Naive thymus-derived CD4-positive, alpha-beta T cell (primary cell): ENCODE data around the gene AXL. TPM values are rescaled to one million over a fixed set of nuclear protein-coding genes. Genes with fewer than 3 reads are reported as not detected.

ENCODE experiments used
- ATAC-seq: fragments of 150-1000 bp; cut with Tn5 transposase; 2 replicates; pipeline ENCODE4 v1.10.0; 2021; ENCODE audit warnings: mild to moderate bottlenecking, moderate library complexity
- CTCF ChIA-PET: fragments of 350-600 bp; sonication (Branson Sonifier 250); formaldehyde crosslinking; loops from one replicate; lab custom pipeline; 2021; ENCODE audit warnings: antibody characterized with exemption; lab: Charles Lee
- POLR2A ChIA-PET: fragments of 350-600 bp; sonication (Branson Sonifier 250); formaldehyde crosslinking; loops from one replicate; lab custom pipeline; 2021; ENCODE audit warnings: antibody characterized with exemption, inconsistent platforms; lab: Charles Lee
- DNase-seq, 9 donors: peaks; one replicate each; pipeline versions ENCODE4 v3.0.0 to v3.0.0-alpha.2; 2020 to 2022; ENCODE audit warnings: mixed read lengths in 1 of 9
- H3K27ac ChIP-seq: one replicate; pipeline ENCODE4 v1.7.0; 2013; ENCODE audit warnings: mild to moderate bottlenecking, low read depth, low read length, moderate library complexity
- H3K27me3 ChIP-seq, 2 donors: one replicate each; pipeline ENCODE4 v1.7.0; 2013; ENCODE audit warnings: low read length in 2 of 2, mild to moderate bottlenecking in 2 of 2, moderate library complexity in 2 of 2; ENCODE audit not compliant: control insufficient read depth in 2 of 2, insufficient read depth in 2 of 2
- H3K36me3 ChIP-seq, 3 experiments: 1 replicate in 2 of 3; 2 replicates in 1 of 3; pipeline ENCODE4 v1.7.0; 2013; ENCODE audit warnings: low read length in 3 of 3, mild to moderate bottlenecking in 3 of 3, moderate library complexity in 1 of 3; ENCODE audit not compliant: insufficient read depth in 3 of 3, control insufficient read depth in 2 of 3
- H3K4me1 ChIP-seq, 2 donors: one replicate each; pipeline ENCODE4 v1.7.0; 2013; ENCODE audit warnings: low read length in 2 of 2, mild to moderate bottlenecking in 2 of 2, moderate library complexity in 1 of 2; ENCODE audit not compliant: control insufficient read depth in 2 of 2, insufficient read depth in 2 of 2
- H3K4me3 ChIP-seq: 2 replicates; pipeline ENCODE4 v1.7.0; 2013; ENCODE audit warnings: mild to moderate bottlenecking, low read length
- H3K9me3 ChIP-seq, 3 experiments: 1 replicate in 2 of 3; 2 replicates in 1 of 3; pipeline ENCODE4 v1.7.0; 2013; ENCODE audit warnings: low read length in 3 of 3; ENCODE audit not compliant: control insufficient read depth in 2 of 3
- H3K27ac Mint-ChIP-seq, 9 donors: one replicate each; pipeline ENCODE4 v1.8.0; 2020 to 2022; ENCODE audit warnings: mixed read lengths in 9 of 9, mild to moderate bottlenecking in 8 of 9, moderate library complexity in 5 of 9, inconsistent platforms in 2 of 9
- H3K27me3 Mint-ChIP-seq, 5 donors: one replicate each; pipeline ENCODE4 v1.8.0; 2021 to 2022; ENCODE audit warnings: mixed read lengths in 5 of 5, mild to moderate bottlenecking in 1 of 5
- H3K36me3 Mint-ChIP-seq, 5 donors: one replicate each; pipeline ENCODE4 v1.8.0; 2020 to 2022; ENCODE audit warnings: mixed read lengths in 5 of 5, mild to moderate bottlenecking in 3 of 5, inconsistent platforms in 1 of 5
- H3K4me1 Mint-ChIP-seq, 7 donors: one replicate each; pipeline ENCODE4 v1.8.0; 2020 to 2022; ENCODE audit warnings: mixed read lengths in 7 of 7, mild to moderate bottlenecking in 3 of 7, inconsistent platforms in 1 of 7
- H3K4me3 Mint-ChIP-seq, 10 donors: one replicate each; pipeline ENCODE4 v1.8.0; 2020 to 2022; ENCODE audit warnings: mild to moderate bottlenecking in 10 of 10, mixed read lengths in 10 of 10, moderate library complexity in 6 of 10, inconsistent platforms in 2 of 10
- H3K9me3 Mint-ChIP-seq, 11 donors: one replicate each; pipeline ENCODE4 v1.8.0; 2020 to 2022; ENCODE audit warnings: mixed read lengths in 11 of 11, mild to moderate bottlenecking in 4 of 11, inconsistent platforms in 1 of 11, moderate library complexity in 1 of 11
- intact Hi-C, 2 donors: fragments of 100-400 bp; cut with micrococcal nuclease; formaldehyde crosslinking; loops; one replicate each; pipeline ENCODE4 v1.15.1; 2023
- polyA plus RNA-seq, 2 donors: library from polyadenylated mRNA; unstranded; fragments of 300-500 nt; fragmentation: Illumina TruSeq; gene quantifications; one replicate each; pipeline ENCODE4 v1.2.3, GENCODE V29; 2021
- total RNA-seq, 6 experiments: library from RNA in 5 of 6; stranded (reverse) in 5 of 6; gene quantifications; 1 replicate in 5 of 6; 2 replicates in 1 of 6; pipeline ENCODE4 v1.2.3 and lab custom pipeline; 2021 to 2026

The AXL gene
- total and polyA plus RNA-seq, 7 experiments from 2014 or later = 0.12 to 0.54 (median 0.24) TPM; not detected in 1

DNA sequence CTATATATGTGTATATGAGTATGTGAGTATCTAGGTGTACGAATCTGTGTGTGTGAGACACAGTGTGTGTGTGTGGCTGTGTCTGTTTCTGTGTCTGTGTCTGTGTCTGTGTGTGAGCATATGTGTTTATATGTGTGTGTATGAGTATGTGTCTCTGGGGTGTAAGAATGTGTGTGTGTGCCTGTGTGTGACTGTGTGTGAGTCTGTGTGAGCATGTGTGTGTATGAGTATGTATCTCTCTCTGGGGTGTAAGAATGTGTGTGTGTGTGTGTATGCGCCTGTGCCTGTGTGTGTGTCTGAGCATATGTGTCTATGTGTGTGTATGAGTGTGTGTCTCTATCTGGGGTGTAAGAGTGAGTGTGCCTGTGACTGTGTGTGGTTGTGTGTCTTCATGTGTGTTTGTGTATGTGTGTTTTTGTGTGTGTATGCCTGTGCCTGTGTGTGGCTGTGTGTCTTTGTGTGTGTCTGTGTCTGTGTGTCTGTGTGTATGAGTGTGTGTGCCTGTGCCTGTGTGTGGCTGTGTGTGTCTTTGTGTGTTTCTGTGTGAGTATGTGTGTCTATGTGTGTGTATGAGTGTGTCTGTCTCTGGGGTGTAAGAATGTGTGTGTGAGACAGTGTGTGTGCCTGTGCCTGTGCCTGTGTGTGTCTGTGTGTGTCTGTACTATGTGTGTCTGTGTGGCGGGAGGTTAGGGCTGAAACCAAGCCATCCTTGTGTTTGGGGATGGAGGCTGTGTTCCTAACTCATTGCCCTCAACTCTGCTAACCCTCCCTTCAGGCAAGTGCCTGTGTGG lies 11.2 kb downstream of the AXL start:
- POLR2A ChIA-PET = interaction anchor here (0.6 kb wide), 1 partner anchor 9 kb away, joined by 3 read pairs; no protein-coding TSS in a partner anchor

DNA sequence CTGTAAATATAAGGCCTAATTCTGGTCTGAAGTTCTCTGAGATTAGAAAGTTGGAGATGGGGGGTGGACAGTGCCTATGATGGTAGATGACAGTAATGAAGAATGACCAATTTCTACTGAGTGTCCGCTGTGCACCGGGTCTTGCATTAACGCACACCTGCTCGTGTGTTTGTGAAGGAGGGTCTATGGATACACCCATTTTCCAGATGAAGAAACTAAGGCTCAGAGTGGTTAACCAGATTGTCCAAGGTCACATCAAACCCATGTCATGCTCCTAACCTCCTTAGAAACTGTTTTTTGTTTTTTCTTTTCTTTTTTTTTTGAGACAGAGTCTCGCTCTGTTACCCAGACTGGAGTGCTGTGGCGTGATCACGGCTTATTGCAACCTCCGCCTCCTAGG lies 13.7 kb downstream of the AXL start:
- ATAC-seq (no peak), DNase-seq (no peak)
- Histone ChIP-seq H3K4me1 (no peaks in the 10 kb centered on the region), H3K27ac (no peak overlapping the region), H3K36me3 (no peaks in the 10 kb centered on the region), H3K27me3 (no peaks in the 10 kb centered on the region), H3K9me3 (no peaks in the 10 kb centered on the region), H3K4me3 (no peak overlapping the region)
- Mint-ChIP-seq H3K4me3 (no peak overlapping the region), H3K36me3 (no peaks in the 10 kb centered on the region), H3K4me1 (no peaks in the 10 kb centered on the region), H3K27me3 (peaks cover 0 to 3% (median 0%) of the 10 kb centered on the region in 5 donors), H3K27ac (no peak overlapping the region), H3K9me3 (peaks cover 0 to 1% (median 0%) of the 10 kb centered on the region in 11 donors)
- POLR2A ChIA-PET = no interaction called here
- intact Hi-C loops = no loop called here
- CTCF ChIA-PET = no interaction called here

More for the DNA sequence above, 11.2 kb downstream of the AXL start:
- Histone ChIP-seq H3K4me3 (no peak overlapping the region), H3K27me3 (no peaks in the 10 kb centered on the region), H3K9me3 (no peaks in the 10 kb centered on the region), H3K27ac (no peak overlapping the region), H3K4me1 (peaks cover 7 to 11% of the 10 kb centered on the region in 2 donors), H3K36me3 (no peaks in the 10 kb centered on the region)
- DNase-seq = no peak
- CTCF ChIA-PET = no interaction called here
- intact Hi-C loops = no loop called here
- peaks cover 0 to 2% (median 0%) of the 10 kb centered on the region in 11 donors for H3K9me3 Mint-ChIP-seq
- ATAC-seq = no peak
- H3K27me3 Mint-ChIP-seq = peaks cover 0 to 5% (median 3%) of the 10 kb centered on the region in 5 donors
- peaks cover 0 to 2% (median 0%) of the 10 kb centered on the region in 5 donors for H3K36me3 Mint-ChIP-seq
- H3K27ac Mint-ChIP-seq = no peak overlapping the region
- H3K4me1 Mint-ChIP-seq = peaks cover 5 to 17% (median 16%) of the 10 kb centered on the region in 7 donors
- H3K4me3 Mint-ChIP-seq = no peak overlapping the region

DNA sequence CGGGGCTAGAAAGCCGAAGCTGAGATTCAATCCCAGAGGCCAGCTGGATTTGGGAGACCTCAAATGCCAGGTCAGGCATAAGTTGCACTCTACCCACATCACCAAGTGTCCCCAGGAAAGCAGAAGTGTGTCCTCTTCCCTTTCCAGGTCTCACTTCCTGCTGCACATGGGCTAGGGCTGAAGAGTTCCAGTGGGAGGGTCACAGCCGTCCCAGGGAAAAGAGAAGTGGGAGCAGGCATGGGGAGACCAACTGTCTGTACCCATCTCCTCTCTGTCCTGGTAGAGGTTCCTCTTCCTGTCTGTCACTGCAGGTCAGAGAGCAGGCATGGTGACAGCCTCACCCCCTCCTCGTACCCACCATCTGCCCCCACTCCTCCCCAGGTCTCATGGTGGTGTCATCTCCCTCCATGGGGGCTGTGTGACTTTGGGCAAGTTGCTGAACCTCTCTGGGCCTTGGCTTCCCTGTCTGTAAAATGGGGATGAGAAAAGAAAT lies 14.8 kb downstream of the AXL start:
- Mint-ChIP-seq H3K4me1 (peaks cover 0 to 4% (median 0%) of the 10 kb centered on the region in 7 donors), H3K4me3 (no peak overlapping the region), H3K27me3 (no peaks in the 10 kb centered on the region), H3K36me3 (no peaks in the 10 kb centered on the region), H3K27ac (peak overlapping the region in 1 of 9 donors; percentile 82), H3K9me3 (peaks cover 0 to 1% (median 0%) of the 10 kb centered on the region in 11 donors)
- POLR2A ChIA-PET = interaction anchor here (0.6 kb wide), 1 partner anchor 13 kb away, joined by 3 read pairs; no protein-coding TSS in a partner anchor
- DNase-seq (no peak), ATAC-seq (peak; percentile 72)
- intact Hi-C loops = no loop called here
- no peaks in the 10 kb centered on the region for H3K4me1 ChIP-seq
- no peaks in the 10 kb centered on the region for H3K36me3 ChIP-seq
- CTCF ChIA-PET = no interaction called here
- no peak overlapping the region for H3K27ac ChIP-seq
- H3K27me3 ChIP-seq = no peaks in the 10 kb centered on the region
- no peak overlapping the region for H3K4me3 ChIP-seq
- H3K9me3 ChIP-seq = no peaks in the 10 kb centered on the region

GRCh38 chr19:41234512-41235168 lies 15.6 kb downstream of the AXL start:
- H3K27ac ChIP-seq = no peak overlapping the region
- H3K27me3 ChIP-seq = no peaks in the 10 kb centered on the region
- H3K4me1 Mint-ChIP-seq = peaks cover 0 to 4% (median 0%) of the 10 kb centered on the region in 7 donors
- ATAC-seq (no peak), DNase-seq (no peak)
- H3K4me3 ChIP-seq = no peak overlapping the region
- POLR2A ChIA-PET = no interaction called here
- H3K4me1 ChIP-seq = no peaks in the 10 kb centered on the region
- intact Hi-C loops = no loop called here
- peak overlapping the region in 1 of 9 donors; percentile 82 for H3K27ac Mint-ChIP-seq
- no peak overlapping the region for H3K4me3 Mint-ChIP-seq
- no peaks in the 10 kb centered on the region for H3K36me3 Mint-ChIP-seq
- CTCF ChIA-PET = no interaction called here
- no peaks in the 10 kb centered on the region for H3K36me3 ChIP-seq
- no peaks in the 10 kb centered on the region for H3K9me3 ChIP-seq
- peaks cover 0 to 4% (median 0%) of the 10 kb centered on the region in 5 donors for H3K27me3 Mint-ChIP-seq
- peaks cover 0 to 1% (median 0%) of the 10 kb centered on the region in 11 donors for H3K9me3 Mint-ChIP-seq

GRCh38 chr19:41235480-41235879 lies 16.5 kb downstream of the AXL start:
- Histone ChIP-seq H3K9me3 (no peaks in the 10 kb centered on the region), H3K27ac (no peak overlapping the region), H3K36me3 (no peaks in the 10 kb centered on the region), H3K4me3 (no peak overlapping the region), H3K4me1 (no peaks in the 10 kb centered on the region), H3K27me3 (no peaks in the 10 kb centered on the region)
- H3K27me3 Mint-ChIP-seq = peaks cover 0 to 6% (median 0%) of the 10 kb centered on the region in 5 donors
- ATAC-seq (no peak), DNase-seq (no peak)
- H3K36me3 Mint-ChIP-seq = no peaks in the 10 kb centered on the region
- intact Hi-C loops = no loop called here
- CTCF ChIA-PET = interaction anchor here (0.7 kb wide), 1 partner anchor 430 kb away, joined by 3 read pairs; no protein-coding TSS in a partner anchor
- peaks cover 0 to 4% (median 0%) of the 10 kb centered on the region in 7 donors for H3K4me1 Mint-ChIP-seq
- H3K4me3 Mint-ChIP-seq = no peak overlapping the region
- H3K9me3 Mint-ChIP-seq = peaks cover 0 to 4% (median 0%) of the 10 kb centered on the region in 11 donors
- POLR2A ChIA-PET = no interaction called here
- no peak overlapping the region for H3K27ac Mint-ChIP-seq

DNA sequence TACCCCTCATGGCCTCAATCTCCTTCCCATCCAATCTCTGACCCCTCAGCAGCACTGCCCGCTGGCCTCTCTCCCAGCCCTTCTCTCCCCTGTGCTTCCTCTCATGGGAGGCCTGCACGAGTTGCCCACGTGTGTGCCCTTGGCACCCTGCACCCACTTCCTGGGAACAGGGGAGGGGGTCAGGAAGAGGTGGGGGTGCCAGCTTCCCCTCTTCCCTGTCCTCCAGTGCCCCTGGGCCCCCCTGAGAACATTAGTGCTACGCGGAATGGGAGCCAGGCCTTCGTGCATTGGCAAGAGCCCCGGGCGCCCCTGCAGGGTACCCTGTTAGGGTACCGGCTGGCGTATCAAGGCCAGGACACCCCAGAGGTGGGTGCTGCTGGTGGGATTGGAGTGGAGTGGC lies 19.2 kb downstream of the AXL start:
- Histone ChIP-seq H3K27ac (no peak overlapping the region), H3K4me3 (no peak overlapping the region), H3K9me3 (no peaks in the 10 kb centered on the region), H3K27me3 (no peaks in the 10 kb centered on the region), H3K4me1 (no peaks in the 10 kb centered on the region), H3K36me3 (no peaks in the 10 kb centered on the region)
- peaks cover 0 to 4% (median 0%) of the 10 kb centered on the region in 11 donors for H3K9me3 Mint-ChIP-seq
- POLR2A ChIA-PET = no interaction called here
- intact Hi-C loops = no loop called here
- H3K27ac Mint-ChIP-seq = no peak overlapping the region
- H3K27me3 Mint-ChIP-seq = peaks cover 0 to 6% (median 0%) of the 10 kb centered on the region in 5 donors
- peaks cover 0 to 4% (median 0%) of the 10 kb centered on the region in 7 donors for H3K4me1 Mint-ChIP-seq
- DNase-seq = no peak
- CTCF ChIA-PET = no interaction called here
- no peaks in the 10 kb centered on the region for H3K36me3 Mint-ChIP-seq
- ATAC-seq = no peak
- H3K4me3 Mint-ChIP-seq = no peak overlapping the region
